HepG2 (cell line): Measurements from ENCODE around the gene TNFSF12. TPM values are rescaled to one million over a fixed set of nuclear protein-coding genes. Genes with fewer than 3 reads are reported as not detected.

ENCODE experiments used
- ATAC-seq: fragments of 200-7000 bp; cut with Tn5 transposase; 3 replicates; pipeline ENCODE4 v1.9.1; 2020; ENCODE audit warnings: mild to moderate bottlenecking, moderate library complexity
- Bru-seq: library from RNA; stranded (reverse); fragments of 400-500 nt; gene quantifications from one replicate; lab custom pipeline; 2021; lab: Mats Ljungman, UMichigan
- BruChase-seq, 2 experiments: library from RNA; stranded (reverse); fragments of 400-500 nt; gene quantifications; one replicate each; lab custom pipeline; 2021; lab: Mats Ljungman, UMichigan
- BruUV-seq: library from RNA; stranded (reverse); fragments of 400-500 nt; replicated peaks from 2 replicates; lab custom pipeline; 2021; lab: Mats Ljungman, UMichigan
- CTCF ChIA-PET: fragments of 300-600 bp; formaldehyde crosslinking; extraction: SDS; loops from one replicate; lab custom pipeline; 2021; ENCODE audit warnings: low total read pairs, inconsistent platforms, low intra/inter-chr PET ratio; lab: Yijun Ruan, JAX
- POLR2A ChIA-PET: fragments of 350-600 bp; sonication (Branson Sonifier 250); formaldehyde crosslinking; loops from one replicate; lab custom pipeline; 2020; ENCODE audit warnings: antibody characterized with exemption, inconsistent platforms; lab: Yijun Ruan, JAX
- DNase-seq: peaks from one replicate; pipeline ENCODE4 v3.0.0-alpha.2; 2015; ENCODE audit warnings: low spot score
- FAIRE-seq: peaks from 3 replicates; lab custom pipeline; 2011; peaks lifted over from hg19 to GRCh38; lab: Jason Lieb, UNC
- H2AFZ ChIP-seq: one replicate; pipeline ENCODE4 v1.6.1; 2011; ENCODE audit warnings: low read length, inconsistent platforms
- H3K27ac ChIP-seq: fragments of 300-600 bp; 3 replicates; pipeline ENCODE4 v1.8.0; 2011; ENCODE audit warnings: mixed run types, mild to moderate bottlenecking, mixed read lengths, low read length, inconsistent platforms; ENCODE audit not compliant: insufficient read depth; ENCODE audit errors: extremely low read length
- H3K27me3 ChIP-seq, 2 experiments: fragments of 200-600 bp in 1 of 2; 2 replicates in 1 of 2; 3 replicates in 1 of 2; pipeline versions ENCODE4 v1.6.0 to v1.8.0; 2011; ENCODE audit warnings: low read length in 2 of 2, mild to moderate bottlenecking in 2 of 2, moderate library complexity in 2 of 2, inconsistent platforms in 1 of 2; ENCODE audit not compliant: insufficient read depth in 2 of 2, control insufficient read depth in 1 of 2
- H3K36me3 ChIP-seq, 2 experiments: fragments of 200-600 bp in 1 of 2; replicated peaks in 1 of 2; 2 replicates in 1 of 2; 3 replicates in 1 of 2; pipeline versions ENCODE4 v1.5.1 to v1.8.0; 2011; ENCODE audit warnings: low read length in 2 of 2, inconsistent platforms in 1 of 2; ENCODE audit not compliant: insufficient read depth in 2 of 2, control insufficient read depth in 1 of 2
- H3K4me1 ChIP-seq: 2 replicates; pipeline ENCODE4 v1.5.1; 2012; ENCODE audit warnings: low read length, inconsistent platforms; ENCODE audit not compliant: insufficient read depth
- H3K4me2 ChIP-seq: 2 replicates; pipeline ENCODE4 v1.6.0; 2011; ENCODE audit warnings: low read depth, low read length, inconsistent platforms
- H3K4me3 ChIP-seq, 3 experiments: fragments of 200-600 bp in 1 of 3; sonication (generic), shearing (Covaris generic) in 1 of 3; replicated peaks in 1 of 3; 2 replicates each; pipeline ENCODE4 v1.5.1; 2011 to 2016; ENCODE audit warnings: low read length in 3 of 3, inconsistent platforms in 2 of 3, low read depth in 2 of 3, mild to moderate bottlenecking in 2 of 3, control low read depth in 1 of 3, mixed read lengths in 1 of 3; ENCODE audit not compliant: insufficient read depth in 1 of 3
- H3K79me2 ChIP-seq: one replicate; pipeline ENCODE4 v1.6.1; 2011; ENCODE audit warnings: low read length, inconsistent platforms; ENCODE audit not compliant: insufficient read depth
- H3K9ac ChIP-seq: 2 replicates; pipeline ENCODE4 v1.6.0; 2011; ENCODE audit warnings: mild to moderate bottlenecking, low read depth, low read length, inconsistent platforms; ENCODE audit not compliant: insufficient read depth
- H3K9me3 ChIP-seq: 2 replicates; pipeline ENCODE4 v1.5.1; 2012; ENCODE audit warnings: mild to moderate bottlenecking, low read length
- H4K20me1 ChIP-seq: 2 replicates; pipeline ENCODE4 v1.6.0; 2011; ENCODE audit warnings: inconsistent platforms, mild to moderate bottlenecking, low read length, moderate library complexity; ENCODE audit not compliant: insufficient read depth
- HMGA1 ChIP-seq: sonication (generic); formaldehyde crosslinking; conservative IDR thresholded peaks from 2 replicates; pipeline ENCODE4 v1.4.0; 2020; ENCODE audit warnings: missing genetic modification reagents
- HMGXB4 ChIP-seq, 2 experiments: sonication (generic) in 1 of 2; formaldehyde crosslinking in 1 of 2; IDR thresholded peaks; 2 replicates each; pipeline versions ENCODE4 v1.4.0 to v1.6.1; 2018 to 2020; ENCODE audit warnings: missing genetic modification reagents in 2 of 2, borderline replicate concordance in 1 of 2, low read depth in 1 of 2, mild to moderate bottlenecking in 1 of 2, missing biosample characterization in 1 of 2
- MEIS2 ChIP-seq: sonication (generic); formaldehyde crosslinking; IDR thresholded peaks from 2 replicates; pipeline ENCODE4 v1.9.0; 2021; ENCODE audit warnings: mild to moderate bottlenecking, missing genetic modification reagents
- RXRA ChIP-seq: sonication (generic); formaldehyde crosslinking; IDR thresholded peaks from 2 replicates; pipeline ENCODE4 v1.5.1; 2020; ENCODE audit warnings: missing genetic modification reagents
- TRIM24 ChIP-seq: sonication (generic); formaldehyde crosslinking; IDR thresholded peaks from 2 replicates; pipeline ENCODE4 v1.8.0; 2022; ENCODE audit warnings: mild to moderate bottlenecking, missing genetic modification reagents
- ZBTB4 ChIP-seq: sonication (generic); formaldehyde crosslinking; IDR thresholded peaks from 2 replicates; pipeline ENCODE4 v1.4.0; 2020; ENCODE audit warnings: missing genetic modification reagents, mild to moderate bottlenecking, borderline replicate concordance
- ZBTB43 ChIP-seq: sonication (generic); formaldehyde crosslinking; conservative IDR thresholded peaks from 2 replicates; pipeline ENCODE4 v1.4.0; 2020; ENCODE audit warnings: missing genetic modification reagents
- ZNF121 ChIP-seq: sonication (generic); formaldehyde crosslinking; IDR thresholded peaks from 2 replicates; pipeline ENCODE4 v1.5.0; 2020; ENCODE audit warnings: mild to moderate bottlenecking, missing genetic modification reagents
- ZNF225 ChIP-seq: sonication (generic); formaldehyde crosslinking; IDR thresholded peaks from 2 replicates; pipeline ENCODE4 v1.4.0; 2020; ENCODE audit warnings: mild to moderate bottlenecking, missing genetic modification reagents
- ZNF790 ChIP-seq: sonication (generic); formaldehyde crosslinking; IDR thresholded peaks from 2 replicates; pipeline ENCODE4 v1.8.0; 2022; ENCODE audit warnings: missing genetic modification reagents, mild to moderate bottlenecking, borderline replicate concordance
- WGBS: methylation state at CpG from one replicate; pipeline ENCODE4 v1.1.6; 2017; ENCODE audit warnings: low lambda C conversion rate; 5-methylcytosine and 5-hydroxymethylcytosine counted together
- in situ Hi-C: cut with HindIII; loops from 2 replicates; pipeline ENCODE4 v1.10.0; 2017; ENCODE audit warnings: low pct_unique_long_range_greater_than_20kb; ENCODE audit not compliant: extremely low pct_ligation_motif_present
- intact Hi-C: fragments of 100-400 bp; cut with micrococcal nuclease; formaldehyde crosslinking; loops from one replicate; pipeline ENCODE4 v1.10.0; 2022; ENCODE audit not compliant: unreplicated experiment
- long read RNA-seq, 2 experiments: library from RNA in 1 of 2; library from polyadenylated mRNA in 1 of 2; stranded (forward) in 1 of 2; unstranded in 1 of 2; transcript quantifications; one replicate each; pipeline ENCODE4 v2.0.0, GENCODE V29; 2019 to 2022
- polyA minus RNA-seq, 3 experiments: library from RNA; depleted of rRNA, polyadenylated mRNA; stranded (reverse); fragments of >200 nt; gene quantifications; 2 replicates each; pipeline ENCODE4 v1.2.3, GENCODE V29; 2011; ENCODE audit warnings: low replicate concordance in 1 of 3
- polyA plus RNA-seq, 8 experiments: library from polyadenylated mRNA; depleted of rRNA in 3 of 8; stranded (reverse) in 7 of 8; unstranded in 1 of 8; fragments of >200 nt; fragmentation: Illumina TruSeq in 4 of 8; extraction: Trizol in 4 of 8; gene quantifications; 2 replicates each; pipeline versions ENCODE4 v1.2.1 to v1.2.3, GENCODE V29; 2011 to 2016; ENCODE audit warnings: low read depth in 4 of 8, missing spikeins in 1 of 8, mixed read lengths in 1 of 8; ENCODE audit not compliant: insufficient read depth in 1 of 8
- total RNA-seq, 5 experiments: library from RNA; depleted of rRNA; stranded (reverse); fragments of >200 nt; fragmentation: Illumina TruSeq; extraction: Trizol; gene quantifications; 2 replicates each; pipeline ENCODE4 v1.2.3, GENCODE V29; 2016; ENCODE audit warnings: low read depth in 1 of 5

The TNFSF12 gene
- total RNA-seq (2016; rRNA removed; fragmentation: Illumina TruSeq; extraction: Trizol) = 0.73 and 0.93 TPM in 2 replicates
- 3.9 and 4.8 TPM in 2 replicates for total RNA-seq (2016; cell fraction: cytosol; rRNA removed; fragmentation: Illumina TruSeq; extraction: Trizol; ENCODE audit: low read depth)
- 0.97 and 1.6 TPM in 2 replicates for total RNA-seq (2016; cell fraction: insoluble cytoplasmic fraction; rRNA removed; fragmentation: Illumina TruSeq; extraction: Trizol)
- total RNA-seq (2016; cell fraction: membrane; rRNA removed; fragmentation: Illumina TruSeq; extraction: Trizol) = 3.9 and 5.7 TPM in 2 replicates
- total RNA-seq (2016; cell fraction: nucleus; rRNA removed; fragmentation: Illumina TruSeq; extraction: Trizol) = 1.2 TPM in 1 of 2 replicates, not detected in the other
- polyA plus RNA-seq (2011; rRNA removed) = 6.3 and 7.2 TPM in 2 replicates
- polyA plus RNA-seq (2011; cell fraction: cytosol; rRNA removed) = 7.6 and 10.0 TPM in 2 replicates
- 5.3 and 5.4 TPM in 2 replicates for polyA plus RNA-seq (2011; cell fraction: nucleus; rRNA removed)
- polyA plus RNA-seq (2012) = 5.1 and 5.5 TPM in 2 replicates
- 13.4 and 14.8 TPM in 2 replicates for polyA plus RNA-seq (2016; cell fraction: cytosol; fragmentation: Illumina TruSeq; extraction: Trizol; ENCODE audit: low read depth)
- 1.9 and 2.1 TPM in 2 replicates for polyA plus RNA-seq (2016; cell fraction: insoluble cytoplasmic fraction; fragmentation: Illumina TruSeq; extraction: Trizol; ENCODE audit: low read depth)
- 12.4 and 14.7 TPM in 2 replicates for polyA plus RNA-seq (2016; cell fraction: membrane; fragmentation: Illumina TruSeq; extraction: Trizol; ENCODE audit: low read depth)
- polyA plus RNA-seq (2016; cell fraction: nucleus; fragmentation: Illumina TruSeq; extraction: Trizol; ENCODE audit: insufficient read depth, low read depth) = 1.4 and 2.2 TPM in 2 replicates
- 2.1 and 2.2 TPM in 2 replicates for polyA minus RNA-seq (2011; rRNA and poly(A)+ RNA removed; ENCODE audit: low replicate concordance)
- 1.8 and 2.3 TPM in 2 replicates for polyA minus RNA-seq (2011; cell fraction: cytosol; rRNA and poly(A)+ RNA removed)
- polyA minus RNA-seq (2011; cell fraction: nucleus; rRNA and poly(A)+ RNA removed) = 0.99 and 1.0 TPM in 2 replicates
- Bru-seq, nascent RNA = percentile 31 among the genes with signal in this experiment
- BruChase-seq, experiment 1, labeled RNA remaining after a 6-hour chase = percentile 53 among the genes with signal in this experiment
- percentile 34 among the genes with signal in this experiment for BruChase-seq, experiment 2, labeled RNA remaining after a 2-hour chase
- long read RNA-seq, experiment 1, partial matches to known transcripts = 1 of 1 reads
- long read RNA-seq, experiment 1, other reads (novel, unspliced or antisense) = 0 of 1 reads
- long read RNA-seq, experiment 2, partial matches to known transcripts = 0 of 11 reads
- long read RNA-seq, experiment 2, other reads (novel, unspliced or antisense) = 7 of 11 reads

- DNase-seq = no peak
- intact Hi-C loops = no loop called here
- H3K27me3 ChIP-seq = peaks cover 0 to 3% of the 10 kb centered on the region in 2 experiments; a peak in 3 of 5 replicates
- H3K4me2 ChIP-seq = peak within 1 kb of the TSS; percentile 65
- H3K9ac ChIP-seq = peak within 1 kb of the TSS; percentile 23
- H2AFZ ChIP-seq = peak within 1 kb of the TSS; percentile 17
- H3K4me1 ChIP-seq = peaks cover 61% of the 10 kb centered on the region
- BruUV-seq = no TSS peak
- POLR2A ChIA-PET = interaction anchor here (0.8 to 3.9 kb wide), 4 partner anchors 9 to 198 kb away, joined by 3 to 18 read pairs (median 6); partner anchors contain the start of gene TNFSF13
- H3K9me3 ChIP-seq = no peaks in the 10 kb centered on the region
- WGBS = 17% methylated on average over 16 of the region's 65 CpGs
- CTCF ChIA-PET = no interaction called here
- peak within 1 kb of the TSS; percentile 55 to 70 (median 65) for H3K4me3 ChIP-seq
- no peaks in the 10 kb centered on the region for H3K36me3 ChIP-seq
- ATAC-seq = peak; percentile 75
- no peak for FAIRE-seq
- in situ Hi-C loops = no loop called here
- H4K20me1 ChIP-seq = no peaks in the 10 kb centered on the region
- no peaks in the 10 kb centered on the region for H3K79me2 ChIP-seq
- no peak within 1 kb of the TSS for H3K27ac ChIP-seq
- TF ChIP-seq ZNF790 (CRISPR knock-in tag) (no peak), TRIM24 (no peak), ZBTB43 (CRISPR knock-in tag) (no peak), HMGA1 (CRISPR knock-in tag) (no peak), ZNF121 (CRISPR knock-in tag) (no peak), ZBTB4 (no peak), RXRA (CRISPR knock-in tag) (no peak), ZNF225 (CRISPR knock-in tag) (no peak), MEIS2 (CRISPR knock-in tag) (no peak), HMGXB4 (CRISPR knock-in tag; IDR thresholded peaks at IDR 0.05; ENCODE audit: borderline replicate concordance in 1 of 2, low read depth in 1 of 2) (peak; percentile 26 to 56; a peak in 1 of 4 replicates)
These were observed at the start of gene TNFSF12 for GRCh38 chr17:7548585-7549400. Gene TNFSF12 (plus strand): TSS chr17:7549058. CDS start chr17:7549154, 96 bp downstream.
